Panc1 (cell line): ENCODE results near the gene CLDN7.

Experiments
- CTCF ChIP-seq: fragments of 450-650 bp; IDR thresholded peaks from 2 replicates; pipeline ENCODE4 v1.5.1; 2017; ENCODE audit warnings: mild to moderate bottlenecking
- POLR2AphosphoS5 ChIP-seq: IDR thresholded peaks from 2 replicates; pipeline ENCODE4 v1.6.1; 2012; ENCODE audit warnings: mild to moderate bottlenecking, low read depth, low read length, moderate library complexity
- SIN3A ChIP-seq: IDR thresholded peaks from 2 replicates; pipeline ENCODE4 v1.6.1; 2012; ENCODE audit warnings: low read depth, mild to moderate bottlenecking, low read length, moderate library complexity, borderline replicate concordance; ENCODE audit not compliant: insufficient read depth
- TCF7L2 ChIP-seq: IDR thresholded peaks from 2 replicates; pipeline ENCODE4 v1.6.1; 2011; ENCODE audit warnings: mild to moderate bottlenecking, low read depth, low read length, inconsistent platforms

DNA sequence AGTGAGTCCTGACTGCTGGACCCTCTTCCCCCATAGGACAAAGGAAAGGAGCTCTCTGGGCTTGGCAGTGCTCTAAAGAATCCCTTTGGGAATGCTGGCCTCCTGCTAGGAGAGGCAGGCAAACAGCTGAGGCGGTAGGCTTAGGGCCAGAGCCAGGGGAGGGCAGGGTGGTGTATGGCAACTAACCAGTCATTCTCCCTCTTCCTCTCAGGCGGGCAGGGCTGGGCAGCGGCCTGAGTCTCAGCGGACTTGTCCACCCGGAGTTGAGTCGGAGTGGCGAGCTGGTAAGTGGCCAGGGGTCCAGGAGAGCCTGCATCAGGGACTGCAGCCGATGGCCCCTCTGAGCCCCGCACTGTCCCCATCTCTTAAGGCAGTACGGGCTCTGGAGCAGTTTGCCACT lies 38.2 kb downstream of the CLDN7 start:
- TF ChIP-seq CTCF (no peak), SIN3A (no peak), POLR2AphosphoS5 (0 out of 2 replicates have a peak, but pooled peaks have one; percentile 17), TCF7L2 (no peak)
